ENCODE measurements around the gene CAPG.

The CAPG gene

DNA sequence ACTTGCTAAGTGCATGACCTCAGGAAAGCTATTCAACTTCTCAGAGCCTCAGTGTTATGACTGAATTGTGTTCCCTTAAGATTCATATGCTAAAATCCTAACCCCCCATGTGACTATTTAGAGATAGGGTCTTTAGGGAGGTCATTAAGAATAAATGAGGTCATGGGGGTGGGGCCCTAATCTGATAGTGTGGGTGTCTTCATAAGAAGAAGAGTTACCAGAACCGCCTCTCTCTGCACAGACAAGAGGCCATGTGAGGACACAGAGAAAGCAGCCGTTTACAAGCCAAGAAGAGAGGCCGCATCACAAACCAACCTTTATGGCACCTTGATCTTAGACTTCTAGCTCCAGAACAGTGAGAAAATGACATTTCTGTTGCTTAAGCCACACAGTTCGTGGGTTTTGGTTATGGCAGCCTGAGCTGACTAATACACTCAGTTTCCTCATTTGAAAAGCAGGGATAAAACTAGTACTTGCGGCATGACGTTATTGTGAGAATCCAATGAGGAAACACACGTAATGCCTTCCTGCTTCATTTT is 18.2 kb upstream of the CAPG start:
- TF ChIP-seq, protein P1, sequence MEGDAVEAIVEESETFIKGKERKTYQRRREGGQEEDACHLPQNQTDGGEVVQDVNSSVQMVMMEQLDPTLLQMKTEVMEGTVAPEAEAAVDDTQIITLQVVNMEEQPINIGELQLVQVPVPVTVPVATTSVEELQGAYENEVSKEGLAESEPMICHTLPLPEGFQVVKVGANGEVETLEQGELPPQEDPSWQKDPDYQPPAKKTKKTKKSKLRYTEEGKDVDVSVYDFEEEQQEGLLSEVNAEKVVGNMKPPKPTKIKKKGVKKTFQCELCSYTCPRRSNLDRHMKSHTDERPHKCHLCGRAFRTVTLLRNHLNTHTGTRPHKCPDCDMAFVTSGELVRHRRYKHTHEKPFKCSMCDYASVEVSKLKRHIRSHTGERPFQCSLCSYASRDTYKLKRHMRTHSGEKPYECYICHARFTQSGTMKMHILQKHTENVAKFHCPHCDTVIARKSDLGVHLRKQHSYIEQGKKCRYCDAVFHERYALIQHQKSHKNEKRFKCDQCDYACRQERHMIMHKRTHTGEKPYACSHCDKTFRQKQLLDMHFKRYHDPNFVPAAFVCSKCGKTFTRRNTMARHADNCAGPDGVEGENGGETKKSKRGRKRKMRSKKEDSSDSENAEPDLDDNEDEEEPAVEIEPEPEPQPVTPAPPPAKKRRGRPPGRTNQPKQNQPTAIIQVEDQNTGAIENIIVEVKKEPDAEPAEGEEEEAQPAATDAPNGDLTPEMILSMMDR (IDR thresholded peaks at IDR 0.05): no peak
- no peak overlapping the region for H3K27ac ChIP-seq
- peaks cover 12% of the 10 kb centered on the region for H3K4me1 ChIP-seq
- no peak overlapping the region for H3K4me2 ChIP-seq (ENCODE audit: low read length)
- H3K27me3 ChIP-seq (ENCODE audit: control insufficient read depth, insufficient read depth, low read length): no peaks in the 10 kb centered on the region
- H3K36me3 ChIP-seq (ENCODE audit: control insufficient read depth, insufficient read depth, low read length): no peaks in the 10 kb centered on the region
- no peak overlapping the region for H3K4me3 ChIP-seq (ENCODE audit: low read depth, low read length)
- no peak overlapping the region for H3K9ac ChIP-seq
- no peaks in the 10 kb centered on the region for H3K79me2 ChIP-seq
- no peak overlapping the region for H2AFZ ChIP-seq
- H3K9me3 ChIP-seq (ENCODE audit: control insufficient read depth, low read length): no peaks in the 10 kb centered on the region

DNA sequence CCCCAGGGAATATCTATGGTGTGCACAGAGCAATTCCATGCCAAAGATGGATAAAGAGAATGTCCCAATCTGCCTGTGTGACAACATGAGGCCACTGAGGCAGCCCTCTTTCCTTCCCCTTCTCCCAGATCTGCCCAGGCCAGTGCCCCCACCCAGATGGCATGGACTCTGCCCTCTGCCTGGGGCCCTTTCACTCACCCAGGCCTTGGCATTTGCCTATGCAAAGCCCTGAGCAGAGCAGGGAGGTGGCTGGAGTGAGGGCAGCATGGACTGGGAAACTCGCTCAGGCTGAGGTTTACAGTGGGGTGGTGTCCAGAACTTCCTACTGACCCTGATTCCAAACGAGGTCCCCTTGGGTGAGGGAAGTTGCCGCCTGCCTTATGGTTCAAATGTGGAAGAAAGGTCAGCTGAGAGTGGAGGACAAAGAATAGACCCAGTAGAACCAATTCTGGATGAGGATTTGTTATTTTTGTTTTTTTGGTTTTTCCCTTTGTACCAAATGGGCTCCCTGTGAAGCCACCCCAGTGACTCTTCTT is 17.2 kb upstream of the CAPG start:
- no peak overlapping the region for H3K27ac ChIP-seq
- peaks cover 3% of the 10 kb centered on the region for H3K4me1 ChIP-seq
- H3K27me3 ChIP-seq (ENCODE audit: control insufficient read depth, insufficient read depth, low read length): no peaks in the 10 kb centered on the region
- H3K79me2 ChIP-seq: no peaks in the 10 kb centered on the region
- H3K36me3 ChIP-seq (ENCODE audit: control insufficient read depth, insufficient read depth, low read length): no peaks in the 10 kb centered on the region
- no peak overlapping the region for H3K4me3 ChIP-seq (ENCODE audit: low read depth, low read length)
- TF ChIP-seq, protein P1 (IDR thresholded peaks at IDR 0.05): no peak
- no peak overlapping the region for H2AFZ ChIP-seq
- no peaks in the 10 kb centered on the region for H3K9me3 ChIP-seq (ENCODE audit: control insufficient read depth, low read length)
- H3K4me2 ChIP-seq (ENCODE audit: low read length): no peak overlapping the region
- no peak overlapping the region for H3K9ac ChIP-seq

DNA sequence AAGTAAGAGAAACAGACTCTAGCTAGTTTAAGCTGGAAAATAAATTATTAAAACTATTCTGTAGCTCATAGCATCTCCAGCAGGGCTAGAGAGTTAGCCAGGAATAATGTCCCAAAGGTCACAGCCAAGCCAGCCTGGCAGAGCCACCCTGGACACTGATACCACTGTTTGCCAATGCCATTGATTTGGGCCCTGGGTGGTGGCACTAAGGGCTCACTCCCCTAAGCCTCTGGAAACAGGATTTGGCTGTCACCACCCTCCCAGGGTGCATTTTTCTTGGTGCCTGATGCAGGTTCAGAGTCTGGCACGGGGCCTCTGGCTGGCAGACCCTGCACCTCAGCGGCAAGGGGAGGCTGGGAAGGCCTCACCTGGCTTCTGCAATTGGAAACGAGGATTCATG is 15.4 kb upstream of the CAPG start:
- no peaks in the 10 kb centered on the region for H3K27me3 ChIP-seq (ENCODE audit: control insufficient read depth, insufficient read depth, low read length)
- H3K79me2 ChIP-seq: no peaks in the 10 kb centered on the region
- H3K27ac ChIP-seq: no peak overlapping the region
- no peak overlapping the region for H2AFZ ChIP-seq
- H3K9ac ChIP-seq: no peak overlapping the region
- H3K4me2 ChIP-seq (ENCODE audit: low read length): no peak overlapping the region
- no peaks in the 10 kb centered on the region for H3K9me3 ChIP-seq (ENCODE audit: control insufficient read depth, low read length)
- no peak overlapping the region for H3K4me3 ChIP-seq (ENCODE audit: low read depth, low read length)
- peaks cover 4% of the 10 kb centered on the region for H3K4me1 ChIP-seq
- no peaks in the 10 kb centered on the region for H3K36me3 ChIP-seq (ENCODE audit: control insufficient read depth, insufficient read depth, low read length)
- TF ChIP-seq, protein P1 (IDR thresholded peaks at IDR 0.05): no peak

DNA sequence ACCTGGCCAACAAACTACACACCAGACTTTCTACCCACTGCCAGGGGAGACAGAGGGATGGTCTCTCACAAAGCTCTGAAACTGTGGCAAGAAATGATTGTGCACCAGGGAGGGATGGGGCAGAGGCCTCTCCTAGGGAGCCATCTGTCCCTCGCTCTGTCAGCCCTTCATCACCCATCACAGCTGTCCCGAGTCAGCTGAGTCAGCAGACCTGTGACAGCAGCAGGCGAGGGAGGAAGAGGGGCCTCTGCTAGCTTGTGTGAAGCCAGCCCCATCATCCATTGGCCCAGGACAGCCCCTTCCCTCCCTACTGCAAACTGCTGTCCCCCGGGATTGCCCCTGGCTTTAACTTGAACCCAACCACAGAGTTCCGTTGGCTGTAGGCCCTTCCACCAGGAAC is 13.4 kb upstream of the CAPG start:
- Histone ChIP-seq H3K9ac (no peak overlapping the region), H3K27me3 (ENCODE audit: control insufficient read depth, insufficient read depth, low read length) (no peaks in the 10 kb centered on the region), H3K4me1 (peaks cover 23% of the 10 kb centered on the region), H3K9me3 (ENCODE audit: control insufficient read depth, low read length) (no peaks in the 10 kb centered on the region), H2AFZ (no peak overlapping the region), H3K79me2 (no peaks in the 10 kb centered on the region), H3K36me3 (ENCODE audit: control insufficient read depth, insufficient read depth, low read length) (no peaks in the 10 kb centered on the region), H3K27ac (no peak overlapping the region), H3K4me3 (ENCODE audit: low read depth, low read length) (no peak overlapping the region), H3K4me2 (ENCODE audit: low read length) (no peak overlapping the region)
- TF ChIP-seq, protein P1 (IDR thresholded peaks at IDR 0.05): no peak

DNA sequence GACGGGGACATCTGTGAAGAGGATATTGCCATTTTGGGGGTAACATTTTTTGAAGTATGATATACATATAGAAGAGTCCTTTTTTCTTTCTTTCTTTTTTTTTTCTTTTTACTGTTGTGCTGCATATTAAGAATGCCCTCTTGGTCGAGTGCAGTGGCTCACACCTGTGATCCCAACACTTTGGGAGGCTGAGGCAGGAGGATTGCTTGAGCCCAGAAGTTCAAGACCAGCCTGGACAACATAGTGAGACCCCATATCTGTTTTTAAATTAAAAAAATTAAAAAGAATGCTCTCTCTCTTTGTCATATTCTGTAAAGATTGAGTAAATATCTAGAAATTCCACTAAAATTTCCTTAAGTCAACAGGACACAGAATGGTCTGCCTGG is 11.9 kb upstream of the CAPG start:
- TF ChIP-seq, protein P1 (IDR thresholded peaks at IDR 0.05): no peak
- Histone ChIP-seq H2AFZ (no peak overlapping the region), H3K9ac (no peak overlapping the region)

More for the DNA sequence above, 11.9 kb upstream of the CAPG start:
- peaks cover 3% of the 10 kb centered on the region for H3K79me2 ChIP-seq
- H3K36me3 ChIP-seq (ENCODE audit: control insufficient read depth, insufficient read depth, low read length): no peaks in the 10 kb centered on the region
- H3K4me2 ChIP-seq (ENCODE audit: low read length): no peak overlapping the region
- no peaks in the 10 kb centered on the region for H3K27me3 ChIP-seq (ENCODE audit: control insufficient read depth, insufficient read depth, low read length)
- H3K4me3 ChIP-seq (ENCODE audit: low read depth, low read length): no peak overlapping the region
- no peak overlapping the region for H3K27ac ChIP-seq
- H3K9me3 ChIP-seq (ENCODE audit: control insufficient read depth, low read length): no peaks in the 10 kb centered on the region
- peaks cover 25% of the 10 kb centered on the region for H3K4me1 ChIP-seq
